IMR-90 (cell line): Measurements from ENCODE around the gene CETN2. TPM values are rescaled to one million over a fixed set of nuclear protein-coding genes. Genes with fewer than 3 reads are reported as not detected.

ENCODE experiments used
- ATAC-seq: fragments of 200-7000 bp; cut with Tn5 transposase; 2 replicates; pipeline ENCODE4 v1.9.1; 2020; ENCODE audit warnings: low read depth, mild to moderate bottlenecking, moderate library complexity
- BruUV-seq: library from RNA; stranded (reverse); fragments of 400-500 nt; replicated peaks from 2 replicates; lab custom pipeline; 2021; lab: Mats Ljungman, UMichigan
- CTCF ChIA-PET: fragments of 300-600 bp; formaldehyde crosslinking; extraction: SDS; loops from one replicate; lab custom pipeline; 2021; ENCODE audit warnings: antibody characterized with exemption; lab: Yijun Ruan, JAX
- POLR2A ChIA-PET: fragments of 300-600 bp; sonication (Branson Sonifier 250); formaldehyde crosslinking; loops from one replicate; lab custom pipeline; 2022; ENCODE audit warnings: antibody characterized with exemption; ENCODE audit not compliant: unreplicated experiment; lab: Charles Lee
- DNase-seq: peaks from one replicate; pipeline ENCODE4 v3.0.0; 2013
- H2AFZ ChIP-seq: replicated peaks from 2 replicates; pipeline ENCODE3; 2013; ENCODE audit warnings: low read length, mild to moderate bottlenecking; ENCODE audit not compliant: poor library complexity
- H2AK5ac ChIP-seq: 2 replicates; pipeline ENCODE4 v1.6.1; 2013; ENCODE audit warnings: low read depth, low read length, inconsistent platforms
- H2AK9ac ChIP-seq: replicated peaks from 2 replicates; pipeline ENCODE3; 2013; ENCODE audit warnings: mild to moderate bottlenecking, low read depth, low read length, moderate library complexity; ENCODE audit not compliant: poor library complexity
- H2BK120ac ChIP-seq: 2 replicates; pipeline ENCODE4 v1.6.1; 2013; ENCODE audit warnings: low read depth, low read length, inconsistent platforms
- H2BK15ac ChIP-seq: 3 replicates; pipeline ENCODE4 v1.6.1; 2013; ENCODE audit warnings: low read depth, low read length, inconsistent platforms
- H2BK20ac ChIP-seq: 2 replicates; pipeline ENCODE4 v1.6.1; 2013; ENCODE audit warnings: low read depth, mild to moderate bottlenecking, inconsistent platforms, low read length, moderate library complexity
- H2BK5ac ChIP-seq: 2 replicates; pipeline ENCODE4 v1.6.1; 2013; ENCODE audit warnings: mild to moderate bottlenecking, low read depth, low read length, inconsistent platforms; ENCODE audit not compliant: poor library complexity, severe bottlenecking
- H3K14ac ChIP-seq: replicated peaks from 2 replicates; pipeline ENCODE4 v1.6.1; 2013; ENCODE audit warnings: low read depth, low read length, inconsistent platforms
- H3K18ac ChIP-seq: 2 replicates; pipeline ENCODE4 v1.6.1; 2013; ENCODE audit warnings: low read depth, low read length, control low read depth
- H3K23ac ChIP-seq: 2 replicates; pipeline ENCODE4 v1.6.1; 2013; ENCODE audit warnings: low read depth, low read length, inconsistent platforms
- H3K27ac ChIP-seq: 2 replicates; pipeline ENCODE4 v1.5.1; 2013; ENCODE audit warnings: mild to moderate bottlenecking, control low read depth, low read length; ENCODE audit not compliant: insufficient read depth
- H3K27me3 ChIP-seq: 2 replicates; pipeline ENCODE4 v1.6.1; 2013; ENCODE audit warnings: low read length; ENCODE audit not compliant: control insufficient read depth, insufficient read depth
- H3K36me3 ChIP-seq: 2 replicates; pipeline ENCODE4 v1.6.1; 2013; ENCODE audit warnings: low read length, mixed read lengths; ENCODE audit not compliant: control insufficient read depth, insufficient read depth
- H3K4ac ChIP-seq: 2 replicates; pipeline ENCODE4 v1.6.1; 2013; ENCODE audit warnings: low read depth, low read length, inconsistent platforms
- H3K4me1 ChIP-seq: 2 replicates; pipeline ENCODE4 v1.6.1; 2013; ENCODE audit warnings: low read length, mixed read lengths; ENCODE audit not compliant: control insufficient read depth, insufficient read depth
- H3K4me2 ChIP-seq: 2 replicates; pipeline ENCODE4 v1.6.1; 2013; ENCODE audit warnings: low read depth, mild to moderate bottlenecking, control low read depth, low read length, moderate library complexity
- H3K4me3 ChIP-seq: 2 replicates; pipeline ENCODE4 v1.5.1; 2013; ENCODE audit warnings: low read depth, mild to moderate bottlenecking, control low read depth, low read length, moderate library complexity; ENCODE audit not compliant: insufficient read depth
- H3K56ac ChIP-seq: 2 replicates; pipeline ENCODE4 v1.6.1; 2013; ENCODE audit warnings: low read length, inconsistent platforms; ENCODE audit not compliant: insufficient read depth; ENCODE audit errors: extremely low read depth
- H3K79me1 ChIP-seq, 2 experiments: 2 replicates each; pipeline ENCODE4 v1.6.1; 2013; ENCODE audit warnings: low read length in 2 of 2, inconsistent platforms in 1 of 2, low read depth in 1 of 2
- H3K9ac ChIP-seq: 2 replicates; pipeline ENCODE4 v1.6.1; 2013; ENCODE audit warnings: low read depth, low read length, control low read depth
- H3K9me1 ChIP-seq: 2 replicates; pipeline ENCODE4 v1.6.1; 2013; ENCODE audit warnings: low read length, inconsistent platforms; ENCODE audit not compliant: insufficient read depth
- H3K9me3 ChIP-seq: 2 replicates; pipeline ENCODE4 v1.6.1; 2013; ENCODE audit warnings: low read length; ENCODE audit not compliant: control insufficient read depth, insufficient read depth
- H4K20me1 ChIP-seq: 2 replicates; pipeline ENCODE4 v1.6.1; 2013; ENCODE audit warnings: low read length, inconsistent platforms; ENCODE audit not compliant: insufficient read depth
- H4K5ac ChIP-seq: 2 replicates; pipeline ENCODE4 v1.6.1; 2013; ENCODE audit warnings: mild to moderate bottlenecking, low read depth, low read length, control low read depth
- H4K8ac ChIP-seq, 2 experiments: 2 replicates each; pipeline ENCODE4 v1.6.1; 2013; ENCODE audit warnings: low read depth in 2 of 2, low read length in 2 of 2, control low read depth in 1 of 2, inconsistent platforms in 1 of 2
- H4K91ac ChIP-seq: 2 replicates; pipeline ENCODE4 v1.6.1; 2013; ENCODE audit warnings: low read depth, low read length, inconsistent platforms; ENCODE audit not compliant: insufficient read depth
- MAZ ChIP-seq: IDR thresholded peaks from 2 replicates; pipeline ENCODE4 v1.6.1; 2012; ENCODE audit warnings: low read depth, mild to moderate bottlenecking, low read length, improper control_type of control experiment, moderate library complexity, borderline replicate concordance
- RFX5 ChIP-seq: IDR thresholded peaks from 2 replicates; pipeline ENCODE4 v1.8.0; 2012; ENCODE audit warnings: low read depth, mild to moderate bottlenecking, low read length, moderate library complexity
- WGBS, 2 experiments: methylation state at CpG; one replicate each; pipeline versions ENCODE4 v1.1.5 to v1.1.7; 2013; ENCODE audit warnings: missing lambda C conversion rate in 2 of 2; ENCODE audit not compliant: insufficient read length in 1 of 2; ENCODE audit errors: extremely low coverage in 2 of 2; 5-methylcytosine and 5-hydroxymethylcytosine counted together
- dilution Hi-C: fragments of 300-500 bp; cut with HindIII; formaldehyde crosslinking; loops from one replicate; pipeline ENCODE4 v1.14.3; 2018; ENCODE audit warnings: low sequenced_read_pairs; ENCODE audit not compliant: unreplicated experiment
- in situ Hi-C: fragments of 300-500 bp; cut with MboI; formaldehyde crosslinking; loops from 3 replicates; pipeline ENCODE4 v1.14.3; 2019; ENCODE audit warnings: low sequenced_read_pairs, inconsistent platforms, mixed read lengths
- intact Hi-C: fragments of 100-400 bp; cut with micrococcal nuclease; formaldehyde crosslinking; loops from 2 replicates; pipeline ENCODE4 v1.10.0; 2022
- polyA plus RNA-seq, 3 experiments: library from polyadenylated mRNA; depleted of rRNA; stranded (reverse); fragments of >200 nt; gene quantifications; 2 replicates each; pipeline ENCODE4 v1.2.3, GENCODE V29; 2012; ENCODE audit warnings: low replicate concordance in 1 of 3
- total RNA-seq: library from RNA; depleted of rRNA; stranded (reverse); fragments of >200 nt; gene quantifications from 2 replicates; pipeline ENCODE4 v1.2.3, GENCODE V29; 2012

The CETN2 gene
- total and polyA plus RNA-seq, 2 of the 4 experiments (the other 2 are of a cell fraction): 15.8 to 34.0 TPM

- H3K9ac ChIP-seq: no peak overlapping the region
- no peak overlapping the region for H3K27ac ChIP-seq
- no peaks in the 10 kb centered on the region for H3K27me3 ChIP-seq
- H3K18ac ChIP-seq: no peak overlapping the region
- in situ Hi-C loops (loop anchor here (25.0 kb wide), 1 partner anchor 1660 kb away; no protein-coding TSS in a partner anchor), dilution Hi-C loops (no loop called here), intact Hi-C loops (no loop called here)
- peaks cover 4% of the 10 kb centered on the region; the same call in 1 of the 2 replicates for H3K4me1 ChIP-seq
- no peak overlapping the region for H2BK5ac ChIP-seq
- H2BK15ac ChIP-seq: no peak overlapping the region
- DNase-seq (peak; percentile 48), ATAC-seq (0 out of 2 replicates have a peak, but pooled peaks have one; percentile 24)
- 86% methylated on average over 1 of the region's 6 CpGs; no CpG with 5 or more reads in 1 of the 2 experiments for WGBS, 2 experiments
- H4K8ac ChIP-seq: 0 out of 4 replicates have a peak overlapping the region, but pooled peaks of 1 of the 2 experiments have one; percentile 42
- no TSS peak for BruUV-seq
- no peak overlapping the region for H3K14ac ChIP-seq
- no peak overlapping the region for H2AK5ac ChIP-seq
- no peak overlapping the region for H4K5ac ChIP-seq
- no peak overlapping the region for H2BK20ac ChIP-seq
- H3K79me1 ChIP-seq: no peaks in the 10 kb centered on the region
- H3K36me3 ChIP-seq: no peaks in the 10 kb centered on the region; the same call in 1 of the 2 replicates
- no peaks in the 10 kb centered on the region; the same call in 1 of the 2 replicates for H3K9me1 ChIP-seq
- H3K23ac ChIP-seq: no peak overlapping the region
- POLR2A ChIA-PET: no interaction called here
- H2BK120ac ChIP-seq: no peak overlapping the region
- no peak overlapping the region for H3K56ac ChIP-seq
- no peak overlapping the region for H3K4me3 ChIP-seq
- no peaks in the 10 kb centered on the region for H3K9me3 ChIP-seq
- H3K4me2 ChIP-seq: no peak overlapping the region
- H2AFZ ChIP-seq: no peak overlapping the region
- H2AK9ac ChIP-seq: no peak overlapping the region
- no peak overlapping the region for H3K4ac ChIP-seq
- H4K20me1 ChIP-seq: no peaks in the 10 kb centered on the region
- CTCF ChIA-PET: no interaction called here
- H4K91ac ChIP-seq: no peak overlapping the region
- TF ChIP-seq MAZ (no peak), RFX5 (no peak)
These were observed 8.0 kb downstream of the CETN2 start for GRCh38 chrX:152822383-152823086.
